HepG2 (cell line): ENCODE measurements around the gene BPIFB2. TPM values are rescaled to one million over a fixed set of nuclear protein-coding genes. Genes with fewer than 3 reads are reported as not detected.
A peak's percentile ranks its signal among the peaks of the same experiment; 100 is the strongest.

ENCODE experiments used
- ATAC-seq: fragments of 200-7000 bp; cut with Tn5 transposase; 3 replicates; pipeline ENCODE4 v1.9.1; 2020; ENCODE audit warnings: mild to moderate bottlenecking, moderate library complexity
- BruUV-seq: library from RNA; stranded (reverse); fragments of 400-500 nt; replicated peaks from 2 replicates; lab custom pipeline; 2021; lab: Mats Ljungman, UMichigan
- CTCF ChIA-PET: fragments of 300-600 bp; formaldehyde crosslinking; extraction: SDS; loops from one replicate; lab custom pipeline; 2021; ENCODE audit warnings: low total read pairs, inconsistent platforms, low intra/inter-chr PET ratio; lab: Yijun Ruan, JAX
- POLR2A ChIA-PET: fragments of 350-600 bp; sonication (Branson Sonifier 250); formaldehyde crosslinking; loops from one replicate; lab custom pipeline; 2020; ENCODE audit warnings: antibody characterized with exemption, inconsistent platforms; lab: Yijun Ruan, JAX
- DNase-seq: peaks from one replicate; pipeline ENCODE4 v3.0.0-alpha.2; 2015; ENCODE audit warnings: low spot score
- FAIRE-seq: peaks from 3 replicates; lab custom pipeline; 2011; peaks lifted over from hg19 to GRCh38; lab: Jason Lieb, UNC
- H2AFZ ChIP-seq: one replicate; pipeline ENCODE4 v1.6.1; 2011; ENCODE audit warnings: low read length, inconsistent platforms
- H3K27ac ChIP-seq: fragments of 300-600 bp; 3 replicates; pipeline ENCODE4 v1.8.0; 2011; ENCODE audit warnings: mixed run types, mild to moderate bottlenecking, mixed read lengths, low read length, inconsistent platforms; ENCODE audit not compliant: insufficient read depth; ENCODE audit errors: extremely low read length
- H3K27me3 ChIP-seq, 2 experiments: fragments of 200-600 bp in 1 of 2; 2 replicates in 1 of 2; 3 replicates in 1 of 2; pipeline versions ENCODE4 v1.6.0 to v1.8.0; 2011; ENCODE audit warnings: low read length in 2 of 2, mild to moderate bottlenecking in 2 of 2, moderate library complexity in 2 of 2, inconsistent platforms in 1 of 2; ENCODE audit not compliant: insufficient read depth in 2 of 2, control insufficient read depth in 1 of 2
- H3K36me3 ChIP-seq, 2 experiments: fragments of 200-600 bp in 1 of 2; replicated peaks in 1 of 2; 2 replicates in 1 of 2; 3 replicates in 1 of 2; pipeline versions ENCODE4 v1.5.1 to v1.8.0; 2011; ENCODE audit warnings: low read length in 2 of 2, inconsistent platforms in 1 of 2; ENCODE audit not compliant: insufficient read depth in 2 of 2, control insufficient read depth in 1 of 2
- H3K4me1 ChIP-seq: 2 replicates; pipeline ENCODE4 v1.5.1; 2012; ENCODE audit warnings: low read length, inconsistent platforms; ENCODE audit not compliant: insufficient read depth
- H3K4me2 ChIP-seq: 2 replicates; pipeline ENCODE4 v1.6.0; 2011; ENCODE audit warnings: low read depth, low read length, inconsistent platforms
- H3K4me3 ChIP-seq, 3 experiments: fragments of 200-600 bp in 1 of 3; sonication (generic), shearing (Covaris generic) in 1 of 3; replicated peaks in 1 of 3; 2 replicates each; pipeline ENCODE4 v1.5.1; 2011 to 2016; ENCODE audit warnings: low read length in 3 of 3, inconsistent platforms in 2 of 3, low read depth in 2 of 3, mild to moderate bottlenecking in 2 of 3, control low read depth in 1 of 3, mixed read lengths in 1 of 3; ENCODE audit not compliant: insufficient read depth in 1 of 3
- H3K79me2 ChIP-seq: one replicate; pipeline ENCODE4 v1.6.1; 2011; ENCODE audit warnings: low read length, inconsistent platforms; ENCODE audit not compliant: insufficient read depth
- H3K9ac ChIP-seq: 2 replicates; pipeline ENCODE4 v1.6.0; 2011; ENCODE audit warnings: mild to moderate bottlenecking, low read depth, low read length, inconsistent platforms; ENCODE audit not compliant: insufficient read depth
- H3K9me3 ChIP-seq: 2 replicates; pipeline ENCODE4 v1.5.1; 2012; ENCODE audit warnings: mild to moderate bottlenecking, low read length
- H4K20me1 ChIP-seq: 2 replicates; pipeline ENCODE4 v1.6.0; 2011; ENCODE audit warnings: inconsistent platforms, mild to moderate bottlenecking, low read length, moderate library complexity; ENCODE audit not compliant: insufficient read depth
- EED ChIP-seq: sonication (generic); formaldehyde crosslinking; IDR thresholded peaks from 2 replicates; pipeline ENCODE4 v1.5.0; 2020; ENCODE audit warnings: mild to moderate bottlenecking, missing genetic modification reagents
- HDAC6 ChIP-seq: fragments of 200-600 bp; sonication (generic); IDR thresholded peaks from 2 replicates; pipeline ENCODE4 v1.7.0; 2017; ENCODE audit warnings: mild to moderate bottlenecking, antibody characterized with exemption, low read length, low read depth
- HNRNPH1 ChIP-seq: fragments of 200-400 bp; formaldehyde crosslinking; optimal IDR thresholded peaks from 2 replicates; pipeline ENCODE3; 2017; ENCODE audit warnings: mild to moderate bottlenecking, low read depth, low read length
- NR0B2 ChIP-seq: sonication (generic); formaldehyde crosslinking; IDR thresholded peaks from 2 replicates; pipeline ENCODE4 v1.4.0; 2020; ENCODE audit warnings: mild to moderate bottlenecking, missing genetic modification reagents
- SOX5 ChIP-seq: IDR thresholded peaks from 2 replicates; pipeline ENCODE4 v1.6.1; 2016; ENCODE audit warnings: borderline replicate concordance
- ZFP36 ChIP-seq: fragments of 150-350 bp; IDR thresholded peaks from 2 replicates; pipeline ENCODE4 v1.6.1; 2018; ENCODE audit warnings: borderline replicate concordance, low read length, low read depth; ENCODE audit not compliant: partially characterized antibody
- ZNF337 ChIP-seq: sonication (generic); formaldehyde crosslinking; IDR thresholded peaks from 2 replicates; pipeline ENCODE4 v1.5.1; 2020; ENCODE audit warnings: missing genetic modification reagents, low read depth, mild to moderate bottlenecking, borderline replicate concordance
- ZNF510 ChIP-seq: sonication (generic); formaldehyde crosslinking; IDR thresholded peaks from 2 replicates; pipeline ENCODE4 v1.4.0; 2020; ENCODE audit warnings: low read depth, mild to moderate bottlenecking, missing genetic modification reagents
- ZNF552 ChIP-seq: sonication (generic); formaldehyde crosslinking; IDR thresholded peaks from 2 replicates; pipeline ENCODE4 v1.9.0; 2022; ENCODE audit warnings: missing genetic modification reagents, mild to moderate bottlenecking, borderline replicate concordance
- ZNF572 ChIP-seq: sonication (generic); formaldehyde crosslinking; IDR thresholded peaks from 2 replicates; pipeline ENCODE4 v1.5.1; 2020; ENCODE audit warnings: mild to moderate bottlenecking, missing genetic modification reagents
- ZNF629 ChIP-seq: sonication (generic); formaldehyde crosslinking; conservative IDR thresholded peaks from 2 replicates; pipeline ENCODE4 v1.5.0; 2020; ENCODE audit warnings: missing genetic modification reagents
- ZNF687 ChIP-seq: sonication (generic); formaldehyde crosslinking; IDR thresholded peaks from 2 replicates; pipeline ENCODE4 v1.5.1; 2020; ENCODE audit warnings: mild to moderate bottlenecking, missing genetic modification reagents, moderate library complexity
- ZNF768 ChIP-seq: sonication (generic); formaldehyde crosslinking; IDR thresholded peaks from 2 replicates; pipeline ENCODE4 v1.4.0; 2020; ENCODE audit warnings: missing genetic modification reagents
- ZNF777 ChIP-seq: sonication (generic); formaldehyde crosslinking; IDR thresholded peaks from 2 replicates; pipeline ENCODE4 v1.4.0; 2020; ENCODE audit warnings: missing genetic modification reagents
- ZSCAN22 ChIP-seq: sonication (generic); formaldehyde crosslinking; IDR thresholded peaks from 2 replicates; pipeline ENCODE4 v1.4.0; 2020; ENCODE audit warnings: mild to moderate bottlenecking, missing genetic modification reagents
- ZZZ3 ChIP-seq: sonication (generic); formaldehyde crosslinking; IDR thresholded peaks from 2 replicates; pipeline ENCODE4 v1.4.0; 2020; ENCODE audit warnings: missing genetic modification reagents, mild to moderate bottlenecking, borderline replicate concordance
- WGBS: methylation state at CpG from one replicate; pipeline ENCODE4 v1.1.6; 2017; ENCODE audit warnings: low lambda C conversion rate; 5-methylcytosine and 5-hydroxymethylcytosine counted together
- in situ Hi-C: cut with HindIII; loops from 2 replicates; pipeline ENCODE4 v1.10.0; 2017; ENCODE audit warnings: low pct_unique_long_range_greater_than_20kb; ENCODE audit not compliant: extremely low pct_ligation_motif_present
- intact Hi-C: fragments of 100-400 bp; cut with micrococcal nuclease; formaldehyde crosslinking; loops from one replicate; pipeline ENCODE4 v1.10.0; 2022; ENCODE audit not compliant: unreplicated experiment
- polyA plus RNA-seq, 8 experiments: library from polyadenylated mRNA; depleted of rRNA in 3 of 8; stranded (reverse) in 7 of 8; unstranded in 1 of 8; fragments of >200 nt; fragmentation: Illumina TruSeq in 4 of 8; extraction: Trizol in 4 of 8; gene quantifications; 2 replicates each; pipeline versions ENCODE4 v1.2.1 to v1.2.3, GENCODE V29; 2011 to 2016; ENCODE audit warnings: low read depth in 4 of 8, missing spikeins in 1 of 8, mixed read lengths in 1 of 8; ENCODE audit not compliant: insufficient read depth in 1 of 8
- total RNA-seq, 5 experiments: library from RNA; depleted of rRNA; stranded (reverse); fragments of >200 nt; fragmentation: Illumina TruSeq; extraction: Trizol; gene quantifications; 2 replicates each; pipeline ENCODE4 v1.2.3, GENCODE V29; 2016; ENCODE audit warnings: low read depth in 1 of 5

BPIFB2 gene
- total and polyA plus RNA-seq, 2 of the 13 experiments (the other 11 are each of a cell fraction or from before 2014, with no cell fraction given), result 54.5 to 902 TPM

GRCh38 chr20:32969356-32970114 is 38.0 kb upstream of the BPIFB2 start:
- intact Hi-C loops, result no loop called here
- no peak for FAIRE-seq

GRCh38 chr20:32970115-32970972 is 37.2 kb upstream of the BPIFB2 start:
- intact Hi-C loops (no loop called here), in situ Hi-C loops (no loop called here)
- ATAC-seq (no peak), FAIRE-seq (no peak), DNase-seq (no peak)
- 57% methylated on average over 15 of the region's 15 CpGs for WGBS
- peaks cover 41% of the 10 kb centered on the region for H3K4me1 ChIP-seq
- no peaks in the 10 kb centered on the region for H4K20me1 ChIP-seq
- peaks cover 1 to 38% of the 10 kb centered on the region in 2 experiments; a peak in 4 of 5 replicates for H3K27me3 ChIP-seq
- H3K4me2 ChIP-seq, result no peak overlapping the region
- H3K27ac ChIP-seq, result no peak overlapping the region
- no peak overlapping the region for H3K4me3 ChIP-seq
- H2AFZ ChIP-seq, result no peak overlapping the region
- H3K79me2 ChIP-seq, result no peaks in the 10 kb centered on the region
- H3K9ac ChIP-seq, result no peak overlapping the region
- no peaks in the 10 kb centered on the region for H3K36me3 ChIP-seq
- BruUV-seq, result no TSS peak
- ChIA-PET CTCF (no interaction called here), POLR2A (no interaction called here)
- no peaks in the 10 kb centered on the region for H3K9me3 ChIP-seq
- TF ChIP-seq ZNF337 (CRISPR knock-in tag), result no peak
- no peak for TF ChIP-seq ZNF777
- TF ChIP-seq ZNF629, result peak; percentile 84
- TF ChIP-seq ZNF687 (CRISPR knock-in tag), result peak; percentile 26; the same call in 1 of the 2 replicates
- no peak for TF ChIP-seq HDAC6
- no peak for TF ChIP-seq SOX5 (CRISPR knock-in tag)
- TF ChIP-seq NR0B2 (CRISPR knock-in tag), result 0 out of 2 replicates have a peak, but pooled peaks have one; percentile 21

More at GRCh38 chr20:32969356-32970114, 38.0 kb upstream of the BPIFB2 start:
- POLR2A ChIA-PET, result no interaction called here
- WGBS, result 55% methylated on average over 13 of the region's 13 CpGs
- in situ Hi-C loops, result no loop called here
- Histone ChIP-seq H2AFZ (no peak overlapping the region), H4K20me1 (no peaks in the 10 kb centered on the region), H3K36me3 (no peaks in the 10 kb centered on the region), H3K4me2 (no peak overlapping the region), H3K79me2 (no peaks in the 10 kb centered on the region), H3K27me3 (peaks cover 1 to 44% of the 10 kb centered on the region in 2 experiments; a peak in 4 of 5 replicates), H3K4me3 (no peak overlapping the region), H3K4me1 (peaks cover 35% of the 10 kb centered on the region), H3K9me3 (no peaks in the 10 kb centered on the region), H3K27ac (no peak overlapping the region), H3K9ac (no peak overlapping the region)
- TF ChIP-seq ZNF572 (CRISPR knock-in tag) (0 out of 2 replicates have a peak, but pooled peaks have one; percentile 6), ZSCAN22 (CRISPR knock-in tag) (no peak), ZZZ3 (CRISPR knock-in tag) (no peak), EED (CRISPR knock-in tag) (0 out of 2 replicates have a peak, but pooled peaks have one; percentile 47), ZNF510 (no peak), ZNF768 (CRISPR knock-in tag) (0 out of 2 replicates have a peak, but pooled peaks have one; percentile 50), ZFP36 (peak; percentile 75), ZNF552 (no peak), HNRNPH1 (no peak)
- no TSS peak for BruUV-seq
- no peak for DNase-seq
- ATAC-seq, result no peak; the same call in 2 of the 3 replicates
- CTCF ChIA-PET, result no interaction called here
